ENCODE measurements around the gene TLR7.

DNA sequence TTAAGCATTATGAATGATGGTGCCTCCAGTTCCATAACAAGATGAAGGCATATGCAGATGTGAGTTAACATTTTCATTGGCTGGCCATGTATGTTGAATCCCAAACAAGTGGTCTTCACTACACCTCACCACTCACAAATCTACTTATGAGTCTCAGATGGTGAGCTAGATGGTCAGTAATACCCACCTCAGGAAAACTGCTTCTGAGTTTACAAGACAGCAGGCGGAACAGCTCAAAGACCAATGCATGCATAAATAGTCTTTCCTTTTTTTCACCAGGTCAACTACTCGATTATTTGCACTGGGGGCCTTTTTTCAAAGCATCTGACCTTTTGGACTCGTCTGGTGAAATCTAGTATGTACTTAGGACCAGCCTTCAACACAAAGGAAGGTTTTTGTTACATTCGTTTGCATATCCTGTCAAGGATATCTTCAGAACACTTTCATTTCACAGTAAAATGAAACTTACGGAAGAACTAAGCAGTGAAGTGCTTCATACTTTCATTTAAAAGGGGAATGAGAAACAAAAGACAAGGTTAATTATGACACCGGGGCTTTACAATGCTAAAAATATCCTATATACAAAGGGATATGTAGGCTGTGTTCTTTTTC is 23.1 kb upstream of the TLR7 start:
- TF ChIP-seq, protein P1, sequence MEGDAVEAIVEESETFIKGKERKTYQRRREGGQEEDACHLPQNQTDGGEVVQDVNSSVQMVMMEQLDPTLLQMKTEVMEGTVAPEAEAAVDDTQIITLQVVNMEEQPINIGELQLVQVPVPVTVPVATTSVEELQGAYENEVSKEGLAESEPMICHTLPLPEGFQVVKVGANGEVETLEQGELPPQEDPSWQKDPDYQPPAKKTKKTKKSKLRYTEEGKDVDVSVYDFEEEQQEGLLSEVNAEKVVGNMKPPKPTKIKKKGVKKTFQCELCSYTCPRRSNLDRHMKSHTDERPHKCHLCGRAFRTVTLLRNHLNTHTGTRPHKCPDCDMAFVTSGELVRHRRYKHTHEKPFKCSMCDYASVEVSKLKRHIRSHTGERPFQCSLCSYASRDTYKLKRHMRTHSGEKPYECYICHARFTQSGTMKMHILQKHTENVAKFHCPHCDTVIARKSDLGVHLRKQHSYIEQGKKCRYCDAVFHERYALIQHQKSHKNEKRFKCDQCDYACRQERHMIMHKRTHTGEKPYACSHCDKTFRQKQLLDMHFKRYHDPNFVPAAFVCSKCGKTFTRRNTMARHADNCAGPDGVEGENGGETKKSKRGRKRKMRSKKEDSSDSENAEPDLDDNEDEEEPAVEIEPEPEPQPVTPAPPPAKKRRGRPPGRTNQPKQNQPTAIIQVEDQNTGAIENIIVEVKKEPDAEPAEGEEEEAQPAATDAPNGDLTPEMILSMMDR (IDR thresholded peaks at IDR 0.05): no peak
- TF ChIP-seq POLR2A (IDR thresholded peaks at IDR 0.05): no peak
